MG63 (cell line): ENCODE data around the gene SLC4A1AP. TPM values are rescaled to one million over a fixed set of nuclear protein-coding genes. Genes with fewer than 3 reads are reported as not detected.
"Not testable (repeated sequence)": the region's sequence is repeated elsewhere in the genome, so short reads cannot be mapped to it uniquely, and the experiment has no call there.

ENCODE experiments used
- DNase-seq: peaks from one replicate; pipeline ENCODE4 v3.0.0-alpha.2; 2020
- H3K27me3 ChIP-seq: fragments of 250-450 bp; sonication (Bioruptor Pico); 2 replicates; pipeline ENCODE4 v1.5.1; 2020; ENCODE audit warnings: mild to moderate bottlenecking, moderate library complexity
- H3K36me3 ChIP-seq: fragments of 250-450 bp; sonication (Bioruptor Pico); 2 replicates; pipeline ENCODE4 v1.5.1; 2020; ENCODE audit warnings: mild to moderate bottlenecking, moderate library complexity
- H3K4me3 ChIP-seq: fragments of 250-450 bp; sonication (Bioruptor Pico); 2 replicates; pipeline ENCODE4 v1.5.1; 2020; ENCODE audit warnings: mild to moderate bottlenecking, moderate library complexity
- H3K9me3 ChIP-seq: fragments of 250-450 bp; sonication (Bioruptor Pico); 2 replicates; pipeline ENCODE4 v1.5.1; 2020; ENCODE audit warnings: mild to moderate bottlenecking, moderate library complexity
- total RNA-seq: library from RNA; depleted of rRNA; stranded (reverse); fragments of >200 nt; shearing (Covaris generic); gene quantifications from 2 replicates; pipeline ENCODE4 v1.2.3, GENCODE V29; 2014; ENCODE audit warnings: low replicate concordance

Gene SLC4A1AP
- total RNA-seq, 1 experiment from 2014 or later = 27.1 TPM

DNA sequence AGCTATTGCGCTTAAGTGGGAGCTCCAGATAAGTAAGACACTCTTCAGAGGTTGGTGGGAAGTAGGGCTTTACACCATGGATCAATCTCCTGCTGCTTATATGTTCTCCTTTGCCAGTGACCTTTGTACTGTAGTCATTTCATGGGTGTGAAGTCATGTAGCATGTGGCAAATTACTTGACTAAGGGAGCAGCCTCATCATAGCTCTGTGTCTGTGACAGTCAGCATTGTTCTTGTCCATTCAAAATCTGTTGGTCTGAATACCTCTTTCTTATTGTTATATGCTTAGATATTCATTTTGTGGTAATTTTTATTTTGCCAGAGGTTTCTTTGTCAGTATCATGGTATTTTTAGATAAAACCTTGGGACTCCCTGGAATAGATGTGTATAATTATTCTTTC, 18.2 kb downstream of the SLC4A1AP start:
- no peaks in the 10 kb centered on the region for H3K9me3 ChIP-seq
- H3K4me3 ChIP-seq = no peak overlapping the region
- H3K27me3 ChIP-seq = no peaks in the 10 kb centered on the region
- H3K36me3 ChIP-seq = peaks cover 41% of the 10 kb centered on the region
- no peak for DNase-seq

DNA sequence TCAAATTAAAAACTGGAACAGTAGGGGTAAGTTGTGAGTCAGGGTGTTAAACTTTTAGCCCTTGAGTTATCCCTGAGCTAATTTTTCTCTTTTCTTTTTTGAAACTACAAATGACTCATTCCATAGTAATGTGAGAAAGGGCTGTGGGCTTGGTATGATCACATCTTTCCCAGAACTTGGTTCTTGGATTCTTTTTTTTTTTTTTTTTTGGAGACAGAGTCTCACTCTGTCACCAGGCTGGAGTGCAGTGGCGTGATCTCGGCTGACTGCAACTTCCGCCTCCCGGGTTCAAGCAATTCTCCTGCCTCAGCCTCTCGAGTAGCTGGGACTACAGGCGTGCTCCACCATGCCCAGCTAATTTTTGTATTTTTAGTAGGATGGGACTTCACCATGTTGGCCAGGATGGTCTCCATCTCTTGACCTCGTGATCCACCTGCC, 18.7 kb downstream of the SLC4A1AP start:
- H3K4me3 ChIP-seq, H3K27me3 ChIP-seq, H3K9me3 ChIP-seq: not testable (repeated sequence)
- peaks cover 39% of the 10 kb centered on the region for H3K36me3 ChIP-seq
- peak; percentile 32 for DNase-seq

- H3K4me3 ChIP-seq = no peak overlapping the region
- H3K36me3 ChIP-seq = peaks cover 32% of the 10 kb centered on the region
- no peaks in the 10 kb centered on the region for H3K9me3 ChIP-seq
- peak; percentile 62 for DNase-seq
- H3K27me3 ChIP-seq = no peaks in the 10 kb centered on the region
Measured at GRCh38 chr2:27683390-27684071, 19.8 kb downstream of the SLC4A1AP start.

GRCh38 chr2:27685006-27685405, 21.3 kb downstream of the SLC4A1AP start:
- not testable (repeated sequence) for H3K27me3 ChIP-seq, H3K9me3 ChIP-seq, DNase-seq, H3K4me3 ChIP-seq
- peaks cover 27% of the 10 kb centered on the region for H3K36me3 ChIP-seq

- no peak overlapping the region for H3K4me3 ChIP-seq
- no peaks in the 10 kb centered on the region for H3K9me3 ChIP-seq
- no peaks in the 10 kb centered on the region for H3K27me3 ChIP-seq
- no peak for DNase-seq
- H3K36me3 ChIP-seq = peaks cover 27% of the 10 kb centered on the region
Measured at GRCh38 chr2:27685577-27685976, 21.9 kb downstream of the SLC4A1AP start.

- no peak for DNase-seq
- Histone ChIP-seq H3K4me3 (no peak overlapping the region), H3K27me3 (no peaks in the 10 kb centered on the region), H3K36me3 (peaks cover 23% of the 10 kb centered on the region), H3K9me3 (no peaks in the 10 kb centered on the region)
Measured at GRCh38 chr2:27687232-27687631, 23.5 kb downstream of the SLC4A1AP start.

- Histone ChIP-seq H3K27me3 (no peaks in the 10 kb centered on the region), H3K36me3 (peaks cover 13% of the 10 kb centered on the region), H3K4me3 (no peak overlapping the region), H3K9me3 (no peaks in the 10 kb centered on the region)
- DNase-seq = no peak
Measured at GRCh38 chr2:27689424-27689823, 25.7 kb downstream of the SLC4A1AP start.

- Histone ChIP-seq H3K4me3 (no peak overlapping the region), H3K9me3 (no peaks in the 10 kb centered on the region), H3K36me3 (peaks cover 16% of the 10 kb centered on the region), H3K27me3 (no peaks in the 10 kb centered on the region)
- DNase-seq = no peak
Measured at GRCh38 chr2:27690052-27690451, 26.4 kb downstream of the SLC4A1AP start.

- Histone ChIP-seq H3K9me3 (no peaks in the 10 kb centered on the region), H3K27me3 (no peaks in the 10 kb centered on the region), H3K36me3 (peaks cover 21% of the 10 kb centered on the region), H3K4me3 (no peak overlapping the region)
- DNase-seq = no peak
Measured at GRCh38 chr2:27697660-27698059, 34.0 kb downstream of the SLC4A1AP start.

GRCh38 chr2:27701676-27702075, 38.0 kb downstream of the SLC4A1AP start:
- Histone ChIP-seq H3K9me3 (no peaks in the 10 kb centered on the region), H3K27me3 (no peaks in the 10 kb centered on the region), H3K4me3 (no peak overlapping the region), H3K36me3 (no peaks in the 10 kb centered on the region)
- DNase-seq = no peak

- no peaks in the 10 kb centered on the region for H3K36me3 ChIP-seq
- H3K4me3 ChIP-seq = no peak overlapping the region
- H3K27me3 ChIP-seq = no peaks in the 10 kb centered on the region
- no peak for DNase-seq
- no peaks in the 10 kb centered on the region for H3K9me3 ChIP-seq
Measured at GRCh38 chr2:27702302-27702701, 38.6 kb downstream of the SLC4A1AP start.

GRCh38 chr2:27703638-27704341, 40.1 kb downstream of the SLC4A1AP start:
- no peak overlapping the region for H3K4me3 ChIP-seq
- DNase-seq = peak; percentile 80
- no peaks in the 10 kb centered on the region for H3K36me3 ChIP-seq
- no peaks in the 10 kb centered on the region for H3K9me3 ChIP-seq
- H3K27me3 ChIP-seq = no peaks in the 10 kb centered on the region

- DNase-seq = no peak
- no peaks in the 10 kb centered on the region for H3K36me3 ChIP-seq
- no peaks in the 10 kb centered on the region for H3K9me3 ChIP-seq
- no peak overlapping the region for H3K4me3 ChIP-seq
- H3K27me3 ChIP-seq = no peaks in the 10 kb centered on the region
Measured at GRCh38 chr2:27704342-27704876, 40.7 kb downstream of the SLC4A1AP start.

DNA sequence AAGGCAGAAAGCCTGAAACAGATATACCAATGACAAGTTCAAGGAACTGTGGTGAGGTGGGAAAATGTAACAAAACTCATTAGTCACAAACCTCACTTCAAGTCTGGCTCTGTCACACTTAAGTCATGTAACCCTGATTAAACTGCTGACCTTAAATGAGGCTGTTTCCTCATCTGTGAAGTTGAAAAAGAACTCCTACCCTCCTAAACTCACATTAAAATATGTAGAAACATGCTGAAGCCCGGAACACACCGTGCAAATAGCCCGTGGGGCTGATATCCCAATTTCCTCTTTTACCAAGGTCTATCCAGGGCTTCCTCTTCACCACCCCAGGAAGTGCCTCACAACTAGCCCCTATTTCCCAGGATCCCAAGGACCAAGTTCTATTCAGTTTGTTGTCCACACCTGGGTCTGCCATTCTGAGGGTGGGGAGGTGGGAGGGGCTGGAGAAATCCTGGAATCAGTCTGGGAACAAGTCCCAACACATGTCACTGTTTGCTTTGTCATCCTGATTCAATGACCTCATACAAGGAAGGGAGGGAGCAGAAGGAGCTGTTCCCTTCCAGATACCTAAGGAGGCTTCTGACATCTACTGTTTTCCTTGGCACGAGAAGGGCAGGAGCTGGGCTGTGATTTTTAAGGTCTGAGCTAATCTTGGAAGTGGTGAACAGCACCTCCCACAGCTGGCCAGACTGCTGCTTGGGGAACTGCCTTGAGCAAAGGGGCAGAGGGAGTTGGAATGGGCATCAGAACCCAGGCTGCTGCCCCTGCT, 42.3 kb downstream of the SLC4A1AP start:
- DNase-seq = peak; percentile 96
- Histone ChIP-seq H3K9me3 (no peaks in the 10 kb centered on the region), H3K4me3 (no peak overlapping the region), H3K36me3 (no peaks in the 10 kb centered on the region), H3K27me3 (no peaks in the 10 kb centered on the region)

GRCh38 chr2:27707462-27708256, 44.0 kb downstream of the SLC4A1AP start:
- no peak for DNase-seq
- Histone ChIP-seq H3K4me3 (no peak overlapping the region), H3K27me3 (no peaks in the 10 kb centered on the region), H3K9me3 (no peaks in the 10 kb centered on the region), H3K36me3 (no peaks in the 10 kb centered on the region)

DNA sequence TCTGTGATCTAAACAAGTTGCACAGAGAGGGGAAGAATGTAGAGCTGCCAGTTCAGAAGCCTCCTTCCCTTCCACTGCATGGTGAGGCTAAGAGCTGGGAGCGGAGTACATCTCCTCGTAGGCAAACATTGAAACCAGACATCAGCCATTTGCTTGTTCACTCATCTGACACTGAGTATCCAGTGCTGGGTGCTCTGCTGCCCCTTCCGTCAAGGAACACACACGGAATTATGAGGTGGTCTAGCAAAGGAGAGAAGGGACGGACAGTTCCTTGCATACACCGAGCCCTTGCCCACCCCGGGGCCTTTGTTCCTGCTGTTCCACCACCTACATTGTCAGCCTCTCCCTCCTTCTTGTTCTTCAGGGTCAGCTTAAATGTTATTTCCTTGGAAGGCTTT, 44.6 kb downstream of the SLC4A1AP start:
- H3K4me3 ChIP-seq = no peak overlapping the region
- DNase-seq = no peak
- no peaks in the 10 kb centered on the region for H3K36me3 ChIP-seq
- H3K9me3 ChIP-seq = no peaks in the 10 kb centered on the region
- no peaks in the 10 kb centered on the region for H3K27me3 ChIP-seq
